ENCODE measurements around the gene KIF3C.

GRCh38 chr2:25981596-25982272 lies 563 bp downstream of the KIF3C start:
- no peak for TF ChIP-seq POLR2A (IDR thresholded peaks at IDR 0.05)
- TF ChIP-seq CTCF (IDR thresholded peaks at IDR 0.05): no peak

All from adrenal gland (tissue), 5 donors.